ENCODE data around the gene ITGA6.
"Not testable (repeated sequence)": the region's sequence is repeated elsewhere in the genome, so short reads cannot be mapped to it uniquely, and the experiment has no call there.

Gene ITGA6

DNA sequence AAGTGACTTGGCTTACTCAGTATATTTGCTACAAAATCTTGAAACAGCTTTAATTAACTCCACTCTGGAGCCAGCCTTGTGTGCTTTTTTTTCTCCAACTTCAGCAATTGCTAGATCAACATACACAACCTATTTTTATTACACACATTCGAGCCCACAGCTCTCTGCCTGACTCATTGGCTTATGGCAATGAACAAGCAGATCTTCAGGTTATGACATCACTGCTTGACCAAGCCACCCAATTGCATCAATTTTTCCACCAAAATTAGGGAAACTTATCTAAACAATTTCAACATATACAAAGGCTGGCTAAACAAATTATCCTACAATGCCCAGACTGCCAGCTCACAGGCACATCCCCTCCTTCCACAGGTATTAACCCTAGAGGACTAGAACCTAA, 88.9 kb downstream of the ITGA6 start:
- no peak for DNase-seq (ENCODE audit: low read depth)

DNA sequence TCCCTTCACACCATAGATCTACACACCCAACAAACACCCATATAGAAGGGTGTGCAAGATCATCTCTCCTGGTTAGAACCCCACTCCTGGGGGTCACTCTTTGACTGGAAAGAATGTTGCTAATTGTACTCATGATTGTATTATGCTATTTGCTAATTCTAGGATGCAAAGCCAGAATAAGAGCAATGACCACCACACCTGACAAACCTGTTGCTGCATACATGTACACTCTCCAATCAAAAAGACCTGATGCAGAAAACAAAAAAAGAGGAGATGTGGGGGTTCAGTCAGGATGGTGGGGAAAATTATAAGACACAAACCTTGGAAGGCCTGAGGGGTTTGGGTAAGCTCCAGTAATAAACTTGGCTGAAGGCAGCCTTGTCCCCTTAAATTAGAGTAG, 91.6 kb downstream of the ITGA6 start:
- no peak for DNase-seq (ENCODE audit: low read depth)

DNA sequence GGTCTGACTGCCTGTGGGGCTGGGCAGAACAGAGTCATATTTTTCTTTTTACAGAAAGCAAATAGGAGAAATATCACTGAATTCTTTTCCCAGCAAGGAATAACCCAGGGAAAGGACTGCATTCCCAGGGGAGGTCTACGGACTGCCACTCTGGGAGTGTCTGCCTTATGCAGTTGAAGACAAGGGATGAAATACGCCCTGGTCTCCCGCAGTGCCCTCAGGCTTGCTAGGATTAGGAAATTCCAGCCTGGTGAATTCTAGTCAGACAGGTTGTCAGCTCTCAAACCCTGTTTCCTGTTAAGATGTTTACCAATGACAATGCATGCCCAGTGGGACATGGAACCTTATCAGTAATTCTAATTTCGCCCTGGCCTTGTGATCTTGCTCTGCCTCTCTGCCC, 98.2 kb downstream of the ITGA6 start:
- no peak for DNase-seq (ENCODE audit: low read depth)

DNA sequence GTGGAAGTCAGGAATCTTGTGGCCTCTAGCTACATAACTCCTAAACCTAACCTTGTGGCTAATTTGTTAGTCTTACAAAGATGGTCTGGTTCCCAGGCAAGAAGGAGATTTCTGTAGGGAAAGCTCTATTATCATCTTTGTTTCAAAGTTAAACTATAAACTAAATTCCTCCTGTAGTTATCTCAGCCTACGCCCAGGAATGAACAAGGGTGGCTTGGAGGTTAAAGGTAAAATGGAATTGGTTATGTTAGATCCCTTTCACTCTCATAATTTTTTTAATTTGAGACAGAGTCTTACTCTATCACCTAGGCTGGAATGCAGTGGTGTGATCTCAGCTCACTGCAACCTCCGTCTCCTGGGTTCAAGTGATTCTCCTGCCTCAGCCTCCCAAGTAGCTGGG, 103.9 kb downstream of the ITGA6 start:
- no peak for DNase-seq (ENCODE audit: low read depth)

DNA sequence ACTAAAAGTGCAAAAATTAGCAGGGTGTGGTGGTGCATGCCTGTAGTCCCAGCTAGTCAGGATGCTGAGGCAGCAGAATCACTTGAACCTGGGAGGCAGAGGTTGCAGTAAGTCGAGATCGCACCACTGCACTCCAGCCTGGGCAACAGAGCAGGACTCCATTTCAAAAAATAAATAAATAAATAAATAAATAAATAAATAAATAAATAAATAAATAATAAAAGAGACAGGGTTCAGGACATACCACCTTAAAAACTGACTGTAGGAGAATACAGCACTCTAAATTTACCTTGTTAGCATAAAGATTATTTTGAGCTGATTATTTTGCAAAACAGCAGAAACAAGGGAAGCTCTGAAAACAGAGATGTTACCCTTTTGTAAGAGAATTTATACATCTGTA, 105.1 kb downstream of the ITGA6 start:
- not testable (repeated sequence) for DNase-seq (ENCODE audit: low read depth)

DNA sequence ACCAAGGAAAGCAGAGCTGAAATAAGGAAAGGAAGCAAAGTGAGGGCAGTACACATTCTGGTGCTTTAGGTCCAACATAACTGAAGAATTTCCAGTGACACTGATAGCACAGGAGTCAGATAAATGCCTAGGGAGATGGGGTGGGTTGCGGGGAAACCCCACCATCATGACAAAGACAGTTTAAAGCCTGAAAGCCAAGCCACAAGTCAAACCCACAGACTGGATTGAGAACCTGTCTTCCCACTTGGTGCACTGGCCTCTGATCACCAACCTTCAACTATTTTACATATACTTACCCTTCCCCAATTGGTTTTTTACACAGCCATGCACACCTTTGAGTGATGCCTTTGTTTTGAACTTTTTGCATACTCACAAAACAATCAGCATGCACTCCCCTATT, 106.3 kb downstream of the ITGA6 start:
- DNase-seq (ENCODE audit: low read depth) = no peak

DNA sequence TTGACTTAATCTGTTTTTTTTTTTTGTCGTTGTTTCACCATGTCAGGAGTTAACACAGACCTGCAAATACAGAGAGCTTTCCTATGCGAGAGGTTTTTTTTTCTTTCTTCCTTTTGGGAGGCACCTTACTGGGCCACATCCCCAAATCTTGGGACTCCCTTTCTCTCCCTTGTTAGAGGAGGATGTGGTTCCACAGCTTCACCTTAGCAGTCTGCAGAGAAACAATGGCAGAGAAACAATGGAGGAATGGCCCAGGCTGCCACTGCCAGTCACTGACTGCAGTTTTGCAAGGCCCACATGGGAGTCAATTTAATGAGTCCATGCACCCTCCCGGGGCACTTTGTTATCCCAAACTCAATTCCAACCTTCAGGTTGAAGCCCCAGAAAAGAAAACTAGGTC, 107.7 kb downstream of the ITGA6 start:
- no peak for DNase-seq (ENCODE audit: low read depth)

DNA sequence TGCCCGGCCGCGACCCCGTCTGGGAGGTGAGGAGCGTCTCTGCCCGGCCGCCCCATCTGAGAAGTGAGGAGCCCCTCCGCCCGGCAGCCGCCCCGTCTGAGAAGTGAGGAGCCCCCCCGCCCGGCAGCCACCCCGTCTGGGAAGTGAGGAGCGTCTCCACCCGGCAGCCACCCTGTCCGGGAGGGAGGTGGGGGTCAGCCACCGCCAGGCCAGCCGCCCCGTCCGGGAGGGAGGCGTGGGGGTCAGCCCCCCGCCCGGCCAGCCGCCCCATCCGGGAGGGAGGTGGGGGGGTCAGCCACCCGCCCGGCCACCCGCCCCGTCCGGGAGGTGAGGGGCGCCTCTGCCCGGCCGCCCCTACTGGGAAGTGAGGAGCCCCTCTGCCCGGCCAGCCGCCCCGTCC, 110.5 kb downstream of the ITGA6 start:
- not testable (repeated sequence) for DNase-seq (ENCODE audit: low read depth)

DNA sequence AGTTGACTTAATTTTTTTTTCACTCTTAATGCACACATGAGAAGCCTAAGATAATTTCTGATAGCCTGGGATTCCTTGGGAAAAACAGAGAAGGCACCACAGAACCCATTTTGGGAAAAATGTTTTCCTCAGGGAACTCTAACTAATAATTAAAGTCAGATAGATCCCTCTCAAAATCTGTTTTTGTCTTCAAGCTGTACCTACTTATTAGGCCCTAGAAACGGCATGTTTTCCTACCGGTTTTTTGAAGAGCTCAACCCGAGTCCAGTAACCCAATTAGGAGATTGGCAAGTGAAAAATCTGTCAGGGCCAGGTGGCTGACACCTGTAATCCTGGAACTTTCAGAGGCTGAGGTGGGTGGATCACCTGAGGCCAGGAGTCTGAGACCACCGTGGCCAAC, 112.4 kb downstream of the ITGA6 start:
- DNase-seq (ENCODE audit: low read depth) = no peak

DNA sequence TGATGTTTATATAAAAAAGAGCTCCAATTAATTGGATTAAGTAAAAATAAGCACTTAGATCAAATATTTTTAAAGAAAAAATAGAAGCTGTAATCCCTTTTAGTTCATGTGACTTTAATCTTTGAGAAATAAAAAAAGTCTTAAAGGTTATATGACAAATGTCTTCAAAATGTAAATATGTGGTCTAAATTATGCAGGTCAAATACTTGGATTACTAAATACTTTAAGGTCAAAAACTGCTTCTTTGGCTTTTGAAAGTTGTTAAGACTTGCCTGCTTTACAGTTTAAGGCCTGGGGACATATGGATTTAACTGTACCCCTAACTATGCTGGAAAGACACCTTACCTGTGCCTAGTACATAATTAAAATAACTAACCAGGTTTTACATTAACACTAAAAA, 113.0 kb downstream of the ITGA6 start:
- DNase-seq (ENCODE audit: low read depth) = no peak

DNA sequence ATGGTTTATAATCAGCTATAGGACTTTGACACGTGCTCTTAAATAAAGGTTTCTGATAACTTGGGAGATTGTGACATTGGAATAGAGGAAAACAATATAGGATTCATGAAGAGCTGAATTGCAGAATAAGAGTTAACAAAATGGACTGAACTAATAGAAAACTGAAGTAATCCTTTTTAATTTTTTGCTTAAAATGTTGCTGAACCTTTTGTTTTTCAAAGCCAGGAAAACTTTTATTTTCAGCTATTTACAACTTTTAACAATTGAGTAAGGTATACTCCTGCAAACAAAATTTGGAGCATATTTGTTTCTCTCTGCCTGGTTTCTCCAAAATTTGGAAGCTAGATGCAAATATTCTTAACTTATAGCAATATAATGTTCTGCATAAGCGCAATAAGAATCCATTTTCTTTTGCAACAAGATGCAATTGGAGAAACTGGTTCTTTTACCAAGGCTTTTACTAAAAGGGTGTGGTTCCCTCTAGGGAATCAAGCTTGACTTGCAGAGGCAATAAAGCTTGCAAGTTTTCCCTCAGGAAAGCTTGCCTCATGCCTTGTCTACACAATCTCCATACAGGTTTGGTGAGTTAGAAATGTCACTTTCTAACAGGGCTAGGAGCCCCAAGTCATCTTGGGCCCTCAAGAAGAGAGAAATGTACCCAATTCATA, 118.2 kb downstream of the ITGA6 start:
- DNase-seq (ENCODE audit: low read depth) = no peak

DNA sequence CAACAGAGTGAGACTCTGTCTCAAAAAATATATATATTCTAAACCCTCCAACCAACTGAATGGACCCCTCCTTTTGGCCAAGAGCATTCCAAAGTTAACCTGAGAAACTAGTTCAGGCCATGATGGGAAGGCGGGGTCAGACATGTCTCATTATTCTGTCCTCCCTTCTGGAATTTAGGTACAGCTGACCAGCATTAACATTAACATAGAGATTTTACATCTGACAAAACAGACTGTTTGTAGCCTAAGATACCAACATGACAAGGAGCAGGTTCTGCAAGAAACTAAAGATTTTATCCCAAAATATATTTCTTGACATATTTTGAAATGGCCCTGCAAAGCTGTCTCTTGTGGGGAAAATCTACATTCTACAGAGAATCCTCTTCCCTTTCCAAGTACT, 121.7 kb downstream of the ITGA6 start:
- no peak for DNase-seq (ENCODE audit: low read depth)

DNA sequence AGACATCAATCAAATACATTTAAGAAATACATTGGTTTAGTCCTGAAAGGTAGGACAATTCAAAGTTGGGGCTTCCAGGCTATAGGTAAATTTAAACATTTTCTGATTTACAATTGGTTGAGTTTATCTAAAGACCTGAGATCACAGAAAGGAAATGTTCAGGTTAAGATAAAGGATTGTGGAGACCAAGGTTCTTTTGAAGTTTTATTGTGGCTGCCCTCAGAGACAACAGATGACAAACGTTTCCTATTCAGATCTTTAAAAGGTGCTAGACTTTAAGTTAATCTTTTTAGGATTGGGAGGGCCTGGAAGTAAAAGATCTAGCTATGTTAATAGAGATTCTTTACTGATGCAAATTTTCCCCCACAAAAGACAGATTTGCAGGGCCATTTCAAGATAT, 122.4 kb downstream of the ITGA6 start:
- not testable (repeated sequence) for DNase-seq (ENCODE audit: low read depth)

DNA sequence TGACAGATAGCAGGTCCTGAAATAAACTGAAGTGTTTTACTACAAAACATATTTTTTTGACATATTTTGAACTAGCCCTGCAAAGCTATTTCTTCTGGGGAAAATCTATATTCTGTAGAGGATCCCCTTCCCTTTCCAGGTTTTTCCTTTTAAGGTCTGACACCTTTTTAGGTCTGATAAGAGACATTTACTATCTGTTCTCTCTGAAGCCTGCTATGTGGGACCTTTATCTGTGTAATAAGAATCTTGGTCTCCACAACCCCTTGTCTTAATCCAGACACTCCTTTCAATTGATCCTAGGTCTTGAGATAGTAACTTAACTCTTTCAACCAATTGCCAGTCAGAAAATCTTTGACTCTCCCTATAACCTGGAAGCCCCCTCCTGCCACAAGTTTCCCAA, 123.0 kb downstream of the ITGA6 start:
- DNase-seq (ENCODE audit: low read depth) = no peak

DNA sequence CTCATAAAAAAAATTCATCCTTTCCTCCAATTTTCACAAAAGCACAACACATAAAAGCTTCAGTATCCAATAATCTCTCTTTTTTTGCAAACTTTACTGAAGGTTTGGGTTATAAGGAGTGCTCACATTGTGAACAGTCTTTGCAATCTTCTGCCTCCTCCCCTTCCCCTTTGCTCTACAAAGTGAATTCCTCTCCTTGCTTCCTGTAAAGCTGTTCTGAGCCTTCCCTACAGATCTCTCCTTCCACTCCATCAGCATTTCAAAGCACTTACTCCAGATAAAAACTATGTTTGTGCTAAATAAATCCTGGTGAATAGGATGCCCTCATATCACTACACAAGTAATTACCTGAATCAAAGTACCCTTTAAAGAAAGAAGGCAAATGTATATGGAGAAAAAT, 123.9 kb downstream of the ITGA6 start:
- no peak for DNase-seq (ENCODE audit: low read depth)

DNA sequence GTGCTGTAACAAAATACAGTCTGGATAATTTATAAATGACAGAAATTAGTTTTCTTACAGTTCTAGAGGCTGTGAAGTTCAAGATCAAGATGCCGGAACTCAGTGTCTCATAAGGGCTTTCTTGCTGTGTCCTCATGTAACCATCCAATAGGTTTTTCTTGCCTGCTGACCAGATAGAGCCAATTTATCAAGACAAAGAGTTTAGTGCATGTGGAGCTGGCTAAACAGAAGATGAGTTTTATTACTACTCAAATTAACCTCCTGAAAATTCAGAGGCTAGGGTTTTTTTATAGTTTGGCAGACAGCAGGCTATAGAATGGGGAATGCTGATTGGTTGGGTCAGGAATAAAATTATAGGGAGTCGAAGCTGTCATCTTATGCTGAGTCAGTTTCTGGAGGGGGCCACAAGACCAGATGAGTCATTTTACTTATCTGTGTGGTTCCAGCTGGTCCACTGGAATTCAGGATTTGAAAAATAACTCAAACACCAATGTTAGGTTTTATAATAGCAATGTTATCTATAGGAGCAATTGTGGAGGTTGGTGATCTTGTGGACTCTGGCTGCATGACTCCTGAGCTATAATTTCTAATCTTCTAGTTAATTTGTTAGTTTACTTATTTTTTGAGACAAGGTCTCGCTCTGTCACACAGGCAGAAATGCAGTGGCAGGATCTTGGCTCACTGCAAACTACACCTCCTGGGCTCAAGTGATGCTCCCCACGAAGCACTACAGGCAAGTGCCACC, 125.3 kb downstream of the ITGA6 start:
- DNase-seq (ENCODE audit: low read depth) = no peak

DNA sequence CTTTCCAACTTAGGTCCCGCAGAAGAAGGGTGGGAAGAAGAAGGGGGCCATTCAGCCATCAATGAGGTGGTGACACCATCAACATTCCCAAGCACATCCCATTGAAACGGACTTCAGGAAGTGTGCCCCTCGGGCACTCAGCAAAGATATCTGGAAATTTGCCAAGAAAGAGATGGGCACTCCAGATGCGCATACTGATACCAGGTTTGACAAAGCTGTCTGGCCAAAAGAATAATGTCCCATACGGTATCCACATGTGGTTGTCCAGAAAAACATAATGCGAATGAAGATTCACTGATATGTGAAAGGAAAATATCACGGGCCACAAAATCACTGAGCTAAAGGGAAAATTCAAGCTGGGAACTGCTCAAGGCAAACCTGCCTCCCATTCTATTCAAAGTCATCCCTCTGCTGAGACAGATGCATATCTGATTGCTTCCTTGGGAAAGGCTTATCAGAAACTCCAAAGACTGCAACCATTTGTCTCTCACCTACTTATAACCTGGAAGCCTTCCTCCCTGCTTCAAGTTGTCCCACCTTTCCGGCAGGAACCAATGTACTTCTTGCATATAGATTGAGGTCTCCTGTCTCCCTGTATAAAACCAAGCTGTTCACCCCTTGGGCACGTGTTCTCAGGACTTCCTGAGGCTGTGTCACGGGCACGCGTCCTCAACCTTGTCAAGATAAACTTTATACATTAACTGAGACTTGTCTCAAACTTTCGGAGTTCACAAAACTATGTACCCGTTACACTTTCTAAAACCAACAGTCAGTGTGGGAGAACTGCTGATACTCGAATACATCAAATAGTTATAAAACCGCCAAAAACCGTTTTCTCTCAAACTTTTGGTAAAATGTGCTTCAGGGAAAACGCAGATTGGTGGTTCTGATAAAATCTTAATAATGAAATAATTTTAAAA, 127.2 kb downstream of the ITGA6 start:
- no peak for DNase-seq (ENCODE audit: low read depth)

DNA sequence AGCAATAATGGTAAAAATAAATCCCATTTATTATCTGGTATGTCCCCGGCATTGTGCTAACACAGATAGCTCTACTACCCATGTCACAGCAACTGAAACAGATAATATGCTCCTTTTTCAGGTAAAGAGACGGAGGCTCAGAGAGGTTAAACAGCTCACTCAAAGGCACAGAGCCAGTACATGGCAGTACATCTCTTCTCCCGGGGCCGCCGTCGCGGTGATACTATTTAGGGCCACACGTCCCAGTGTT, 127.8 kb downstream of the ITGA6 start:
- DNase-seq (ENCODE audit: low read depth) = no peak
